WTC11 (cell line): ENCODE results near the gene ZNF764. TPM values are rescaled to one million over a fixed set of nuclear protein-coding genes. Genes with fewer than 3 reads are reported as not detected.

Source experiments
- ATAC-seq: fragments of 200-7000 bp; cut with Tn5 transposase; 2 replicates; pipeline ENCODE4 v1.10.0; 2021; ENCODE audit warnings: mild to moderate bottlenecking, moderate library complexity
- CTCF ChIA-PET: fragments of 300-600 bp; sonication (Branson Sonifier 250); formaldehyde crosslinking; loops from one replicate; lab custom pipeline; 2021; ENCODE audit warnings: antibody characterized with exemption; lab: Charles Lee
- POLR2A ChIA-PET: fragments of 350-600 bp; sonication (Branson Sonifier 250); formaldehyde crosslinking; loops from one replicate; lab custom pipeline; 2021; ENCODE audit warnings: antibody characterized with exemption; lab: Charles Lee
- DNase-seq: peaks from one replicate; pipeline ENCODE4 v3.0.0; 2021; ENCODE audit warnings: low spot score
- H3K27ac Mint-ChIP-seq: 2 replicates; pipeline ENCODE4 v1.8.0; 2021; ENCODE audit warnings: mixed read lengths
- H3K27me3 Mint-ChIP-seq: 2 replicates; pipeline ENCODE4 v1.8.0; 2021; ENCODE audit warnings: low read depth, mild to moderate bottlenecking, moderate library complexity, mixed read lengths
- H3K36me3 Mint-ChIP-seq: 2 replicates; pipeline ENCODE4 v1.8.0; 2021; ENCODE audit warnings: mixed read lengths
- H3K4me1 Mint-ChIP-seq: 2 replicates; pipeline ENCODE4 v1.8.0; 2022; ENCODE audit warnings: mixed read lengths
- H3K4me3 Mint-ChIP-seq: 2 replicates; pipeline ENCODE4 v1.8.0; 2021; ENCODE audit warnings: mild to moderate bottlenecking, moderate library complexity, mixed read lengths
- H3K9me3 Mint-ChIP-seq: 2 replicates; pipeline ENCODE4 v1.8.0; 2021; ENCODE audit warnings: mixed read lengths
- ATF1 ChIP-seq: sonication (generic); formaldehyde crosslinking; IDR thresholded peaks from 2 replicates; pipeline ENCODE4 v1.8.1; 2023; ENCODE audit warnings: mild to moderate bottlenecking, moderate library complexity, missing genetic modification reagents
- ELF4 ChIP-seq: sonication (generic); formaldehyde crosslinking; IDR thresholded peaks from 2 replicates; pipeline ENCODE4 v1.8.1; 2022; ENCODE audit warnings: low read depth, mild to moderate bottlenecking, moderate library complexity, missing genetic modification reagents
- ETV6 ChIP-seq: sonication (generic); formaldehyde crosslinking; IDR thresholded peaks from 2 replicates; pipeline ENCODE4 v1.8.1; 2022; ENCODE audit warnings: mild to moderate bottlenecking, missing genetic modification reagents
- MYBL2 ChIP-seq: sonication (generic); formaldehyde crosslinking; IDR thresholded peaks from 2 replicates; pipeline ENCODE4 v1.8.1; 2023; ENCODE audit warnings: mild to moderate bottlenecking, moderate library complexity, missing genetic modification reagents
- OVOL2 ChIP-seq: fragments of 250-450 bp; sonication (Bioruptor Pico); IDR thresholded peaks from 2 replicates; pipeline ENCODE4 v1.9.0; 2021; ENCODE audit warnings: mild to moderate bottlenecking, borderline replicate concordance
- RELA ChIP-seq: sonication (generic); formaldehyde crosslinking; IDR thresholded peaks from 2 replicates; pipeline ENCODE4 v1.8.1; 2022; ENCODE audit warnings: missing genetic modification reagents, mild to moderate bottlenecking, borderline replicate concordance
- TEAD4 ChIP-seq: sonication (generic); formaldehyde crosslinking; IDR thresholded peaks from 2 replicates; pipeline ENCODE4 v1.8.0; 2022; ENCODE audit warnings: mild to moderate bottlenecking, missing genetic modification reagents
- TP53 ChIP-seq: sonication (generic); formaldehyde crosslinking; IDR thresholded peaks from 2 replicates; pipeline ENCODE4 v1.8.1; 2023; ENCODE audit warnings: mild to moderate bottlenecking, missing genetic modification reagents
- ZNF317 ChIP-seq: sonication (generic); formaldehyde crosslinking; IDR thresholded peaks from 2 replicates; pipeline ENCODE4 v1.8.1; 2023; ENCODE audit warnings: low read depth, mild to moderate bottlenecking, moderate library complexity, missing genetic modification reagents, borderline replicate concordance
- total RNA-seq: library from RNA; stranded (reverse); gene quantifications from 3 replicates; pipeline ENCODE4 v1.2.3, GENCODE V29; 2021
- TF ChIP-seq, protein P1 (sequence below): fragments of 200-600 bp; IDR thresholded peaks from 2 replicates; pipeline ENCODE4 v1.8.0; 2022; ENCODE audit warnings: antibody characterized with exemption
- TF ChIP-seq, protein P2 (sequence below): fragments of 250-450 bp; sonication (Bioruptor Pico); IDR thresholded peaks from 2 replicates; pipeline ENCODE4 v2.1.2; 2022; ENCODE audit warnings: mild to moderate bottlenecking, moderate library complexity
- TF ChIP-seq, protein P3 (sequence below): sonication (generic); formaldehyde crosslinking; IDR thresholded peaks from 2 replicates; pipeline ENCODE4 v1.8.0; 2022; ENCODE audit warnings: mild to moderate bottlenecking, missing genetic modification reagents
- TF ChIP-seq, protein P4 (sequence below): sonication (generic); formaldehyde crosslinking; IDR thresholded peaks from 2 replicates; pipeline ENCODE4 v1.8.0; 2022; ENCODE audit warnings: mild to moderate bottlenecking, missing genetic modification reagents
- TF ChIP-seq, protein P5 (sequence below): sonication (generic); formaldehyde crosslinking; IDR thresholded peaks from 2 replicates; pipeline ENCODE4 v1.8.0; 2023; ENCODE audit warnings: mild to moderate bottlenecking, missing genetic modification reagents
- TF ChIP-seq, protein P6 (sequence below): sonication (generic); formaldehyde crosslinking; IDR thresholded peaks from 2 replicates; pipeline ENCODE4 v1.8.1; 2023; ENCODE audit warnings: mild to moderate bottlenecking, missing genetic modification reagents, moderate library complexity
- TF ChIP-seq, protein P7 (sequence below): sonication (generic); formaldehyde crosslinking; IDR thresholded peaks from 2 replicates; pipeline ENCODE4 v1.8.0; 2023; ENCODE audit warnings: missing genetic modification reagents
- TF ChIP-seq, protein P8 (sequence below): sonication (generic); formaldehyde crosslinking; IDR thresholded peaks from 2 replicates; pipeline ENCODE4 v1.8.1; 2022; ENCODE audit warnings: low read depth, missing genetic modification reagents, borderline replicate concordance

ZNF764 gene
- total RNA-seq, 1 experiment from 2014 or later: 10.4 TPM

DNA sequence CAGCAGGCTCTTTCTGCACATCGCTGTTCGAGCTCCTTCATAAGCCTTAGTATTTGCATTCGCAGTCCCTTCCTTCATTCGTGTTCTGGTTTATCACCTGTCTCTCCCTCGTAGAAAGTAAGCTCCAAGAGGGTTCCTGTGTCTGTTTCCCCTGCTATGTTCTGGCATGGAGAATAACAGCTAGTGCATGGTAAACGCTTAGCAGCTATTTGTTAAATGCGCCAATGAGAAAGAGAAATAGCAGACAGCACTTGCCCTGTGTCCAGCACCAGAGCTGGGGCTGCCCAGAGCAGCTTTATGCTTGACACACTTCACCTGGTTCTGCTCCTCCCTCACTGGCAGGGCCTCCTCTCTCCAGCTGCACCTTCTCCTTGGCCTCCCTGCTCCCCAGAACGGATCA is 7.8 kb upstream of the ZNF764 start (continued):
- TF ChIP-seq, protein P1, sequence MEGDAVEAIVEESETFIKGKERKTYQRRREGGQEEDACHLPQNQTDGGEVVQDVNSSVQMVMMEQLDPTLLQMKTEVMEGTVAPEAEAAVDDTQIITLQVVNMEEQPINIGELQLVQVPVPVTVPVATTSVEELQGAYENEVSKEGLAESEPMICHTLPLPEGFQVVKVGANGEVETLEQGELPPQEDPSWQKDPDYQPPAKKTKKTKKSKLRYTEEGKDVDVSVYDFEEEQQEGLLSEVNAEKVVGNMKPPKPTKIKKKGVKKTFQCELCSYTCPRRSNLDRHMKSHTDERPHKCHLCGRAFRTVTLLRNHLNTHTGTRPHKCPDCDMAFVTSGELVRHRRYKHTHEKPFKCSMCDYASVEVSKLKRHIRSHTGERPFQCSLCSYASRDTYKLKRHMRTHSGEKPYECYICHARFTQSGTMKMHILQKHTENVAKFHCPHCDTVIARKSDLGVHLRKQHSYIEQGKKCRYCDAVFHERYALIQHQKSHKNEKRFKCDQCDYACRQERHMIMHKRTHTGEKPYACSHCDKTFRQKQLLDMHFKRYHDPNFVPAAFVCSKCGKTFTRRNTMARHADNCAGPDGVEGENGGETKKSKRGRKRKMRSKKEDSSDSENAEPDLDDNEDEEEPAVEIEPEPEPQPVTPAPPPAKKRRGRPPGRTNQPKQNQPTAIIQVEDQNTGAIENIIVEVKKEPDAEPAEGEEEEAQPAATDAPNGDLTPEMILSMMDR: no peak
- TF ChIP-seq OVOL2 (CRISPR knock-in tag) (no peak), ATF1 (CRISPR knock-in tag) (no peak), ELF4 (no peak)
- TF ChIP-seq, protein P2, sequence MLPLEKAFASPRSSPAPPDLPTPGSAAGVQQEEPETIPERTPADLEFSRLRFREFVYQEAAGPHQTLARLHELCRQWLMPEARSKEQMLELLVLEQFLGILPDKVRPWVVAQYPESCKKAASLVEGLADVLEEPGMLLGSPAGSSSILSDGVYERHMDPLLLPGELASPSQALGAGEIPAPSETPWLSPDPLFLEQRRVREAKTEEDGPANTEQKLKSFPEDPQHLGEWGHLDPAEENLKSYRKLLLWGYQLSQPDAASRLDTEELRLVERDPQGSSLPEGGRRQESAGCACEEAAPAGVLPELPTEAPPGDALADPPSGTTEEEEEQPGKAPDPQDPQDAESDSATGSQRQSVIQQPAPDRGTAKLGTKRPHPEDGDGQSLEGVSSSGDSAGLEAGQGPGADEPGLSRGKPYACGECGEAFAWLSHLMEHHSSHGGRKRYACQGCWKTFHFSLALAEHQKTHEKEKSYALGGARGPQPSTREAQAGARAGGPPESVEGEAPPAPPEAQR (CRISPR knock-in tag): no peak
- TF ChIP-seq, all 79 proteins: peak for 0

DNA sequence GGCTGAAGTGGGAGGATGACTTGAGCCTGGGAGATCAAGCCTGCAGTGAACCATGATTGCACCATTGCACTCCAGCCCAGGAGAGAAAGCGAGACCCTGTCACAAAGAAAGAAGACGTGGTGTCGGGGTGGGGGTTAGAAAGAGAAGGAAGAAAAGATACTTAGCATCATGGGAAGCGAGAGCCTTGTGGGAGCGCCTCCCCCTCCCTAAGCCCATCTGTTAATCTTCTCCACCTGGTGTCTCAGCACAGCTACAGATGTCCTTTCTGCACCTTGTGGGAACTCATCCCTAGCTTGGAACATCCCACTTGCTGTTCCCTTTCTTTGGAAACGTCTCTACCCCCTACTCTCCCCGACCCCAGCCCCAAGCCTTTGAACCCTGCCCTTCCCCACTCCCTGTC is 7.4 kb upstream of the ZNF764 start:
- H3K4me1 Mint-ChIP-seq: peaks cover 18% of the 10 kb centered on the region
- peaks cover 21% of the 10 kb centered on the region for H3K27me3 Mint-ChIP-seq
- no peak overlapping the region for H3K27ac Mint-ChIP-seq
- DNase-seq (no peak), ATAC-seq (no peak)
- H3K4me3 Mint-ChIP-seq: no peak overlapping the region
- POLR2A ChIA-PET: interaction anchor here (0.9 kb wide), 1 partner anchor 38 kb away, joined by 3 read pairs; no protein-coding TSS in a partner anchor
- TF ChIP-seq ETV6 (CRISPR knock-in tag) (no peak), RELA (CRISPR knock-in tag) (no peak)
- TF ChIP-seq, protein P3, sequence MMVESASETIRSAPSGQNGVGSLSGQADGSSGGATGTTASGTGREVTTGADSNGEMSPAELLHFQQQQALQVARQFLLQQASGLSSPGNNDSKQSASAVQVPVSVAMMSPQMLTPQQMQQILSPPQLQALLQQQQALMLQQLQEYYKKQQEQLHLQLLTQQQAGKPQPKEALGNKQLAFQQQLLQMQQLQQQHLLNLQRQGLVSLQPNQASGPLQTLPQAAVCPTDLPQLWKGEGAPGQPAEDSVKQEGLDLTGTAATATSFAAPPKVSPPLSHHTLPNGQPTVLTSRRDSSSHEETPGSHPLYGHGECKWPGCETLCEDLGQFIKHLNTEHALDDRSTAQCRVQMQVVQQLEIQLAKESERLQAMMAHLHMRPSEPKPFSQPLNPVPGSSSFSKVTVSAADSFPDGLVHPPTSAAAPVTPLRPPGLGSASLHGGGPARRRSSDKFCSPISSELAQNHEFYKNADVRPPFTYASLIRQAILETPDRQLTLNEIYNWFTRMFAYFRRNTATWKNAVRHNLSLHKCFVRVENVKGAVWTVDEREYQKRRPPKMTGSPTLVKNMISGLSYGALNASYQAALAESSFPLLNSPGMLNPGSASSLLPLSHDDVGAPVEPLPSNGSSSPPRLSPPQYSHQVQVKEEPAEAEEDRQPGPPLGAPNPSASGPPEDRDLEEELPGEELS: no peak
- TF ChIP-seq, protein P4, sequence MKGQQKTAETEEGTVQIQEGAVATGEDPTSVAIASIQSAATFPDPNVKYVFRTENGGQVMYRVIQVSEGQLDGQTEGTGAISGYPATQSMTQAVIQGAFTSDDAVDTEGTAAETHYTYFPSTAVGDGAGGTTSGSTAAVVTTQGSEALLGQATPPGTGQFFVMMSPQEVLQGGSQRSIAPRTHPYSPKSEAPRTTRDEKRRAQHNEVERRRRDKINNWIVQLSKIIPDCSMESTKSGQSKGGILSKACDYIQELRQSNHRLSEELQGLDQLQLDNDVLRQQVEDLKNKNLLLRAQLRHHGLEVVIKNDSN (CRISPR knock-in tag): no peak
- no peaks in the 10 kb centered on the region for H3K9me3 Mint-ChIP-seq
- CTCF ChIA-PET: interaction anchor here (0.9 to 1.4 kb wide), 5 partner anchors 8 to 136 kb away, joined by 3 to 7 read pairs (median 4); partner anchors contain the start of gene DCTPP1
- no peaks in the 10 kb centered on the region for H3K36me3 Mint-ChIP-seq

DNA sequence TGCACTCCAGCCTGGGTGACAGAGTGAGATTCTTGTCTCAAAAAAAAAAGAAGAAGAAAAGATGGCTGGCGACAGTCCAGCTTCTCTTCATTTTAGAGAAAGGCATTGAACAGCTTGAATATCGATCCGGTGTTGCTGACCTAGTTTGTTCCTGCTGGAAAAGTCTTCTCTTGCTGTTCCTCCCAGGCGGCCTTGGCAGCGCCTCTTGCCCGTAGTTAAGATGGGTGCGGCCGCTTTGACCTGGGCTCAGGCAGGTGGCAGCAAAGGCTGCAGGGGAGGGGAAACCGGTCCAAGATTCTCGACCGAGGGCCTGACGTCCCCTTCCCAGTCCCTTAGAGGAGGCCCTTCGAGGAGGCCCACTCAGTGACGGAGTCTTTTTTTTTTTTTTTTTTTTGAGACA is 3.8 kb upstream of the ZNF764 start:
- no peak overlapping the region for H3K27ac Mint-ChIP-seq
- POLR2A ChIA-PET: no interaction called here
- no peaks in the 10 kb centered on the region for H3K36me3 Mint-ChIP-seq
- peak overlapping the region; percentile 71 for H3K4me3 Mint-ChIP-seq
- H3K9me3 Mint-ChIP-seq: no peaks in the 10 kb centered on the region
- TF ChIP-seq, protein P5, sequence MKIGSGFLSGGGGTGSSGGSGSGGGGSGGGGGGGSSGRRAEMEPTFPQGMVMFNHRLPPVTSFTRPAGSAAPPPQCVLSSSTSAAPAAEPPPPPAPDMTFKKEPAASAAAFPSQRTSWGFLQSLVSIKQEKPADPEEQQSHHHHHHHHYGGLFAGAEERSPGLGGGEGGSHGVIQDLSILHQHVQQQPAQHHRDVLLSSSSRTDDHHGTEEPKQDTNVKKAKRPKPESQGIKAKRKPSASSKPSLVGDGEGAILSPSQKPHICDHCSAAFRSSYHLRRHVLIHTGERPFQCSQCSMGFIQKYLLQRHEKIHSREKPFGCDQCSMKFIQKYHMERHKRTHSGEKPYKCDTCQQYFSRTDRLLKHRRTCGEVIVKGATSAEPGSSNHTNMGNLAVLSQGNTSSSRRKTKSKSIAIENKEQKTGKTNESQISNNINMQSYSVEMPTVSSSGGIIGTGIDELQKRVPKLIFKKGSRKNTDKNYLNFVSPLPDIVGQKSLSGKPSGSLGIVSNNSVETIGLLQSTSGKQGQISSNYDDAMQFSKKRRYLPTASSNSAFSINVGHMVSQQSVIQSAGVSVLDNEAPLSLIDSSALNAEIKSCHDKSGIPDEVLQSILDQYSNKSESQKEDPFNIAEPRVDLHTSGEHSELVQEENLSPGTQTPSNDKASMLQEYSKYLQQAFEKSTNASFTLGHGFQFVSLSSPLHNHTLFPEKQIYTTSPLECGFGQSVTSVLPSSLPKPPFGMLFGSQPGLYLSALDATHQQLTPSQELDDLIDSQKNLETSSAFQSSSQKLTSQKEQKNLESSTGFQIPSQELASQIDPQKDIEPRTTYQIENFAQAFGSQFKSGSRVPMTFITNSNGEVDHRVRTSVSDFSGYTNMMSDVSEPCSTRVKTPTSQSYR: no peak
- TF ChIP-seq, protein P6, sequence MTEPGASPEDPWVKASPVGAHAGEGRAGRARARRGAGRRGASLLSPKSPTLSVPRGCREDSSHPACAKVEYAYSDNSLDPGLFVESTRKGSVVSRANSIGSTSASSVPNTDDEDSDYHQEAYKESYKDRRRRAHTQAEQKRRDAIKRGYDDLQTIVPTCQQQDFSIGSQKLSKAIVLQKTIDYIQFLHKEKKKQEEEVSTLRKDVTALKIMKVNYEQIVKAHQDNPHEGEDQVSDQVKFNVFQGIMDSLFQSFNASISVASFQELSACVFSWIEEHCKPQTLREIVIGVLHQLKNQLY (CRISPR knock-in tag): no peak
- TF ChIP-seq MYBL2 (CRISPR knock-in tag): no peak
- no peak for TF ChIP-seq TP53
- TF ChIP-seq, protein P7, sequence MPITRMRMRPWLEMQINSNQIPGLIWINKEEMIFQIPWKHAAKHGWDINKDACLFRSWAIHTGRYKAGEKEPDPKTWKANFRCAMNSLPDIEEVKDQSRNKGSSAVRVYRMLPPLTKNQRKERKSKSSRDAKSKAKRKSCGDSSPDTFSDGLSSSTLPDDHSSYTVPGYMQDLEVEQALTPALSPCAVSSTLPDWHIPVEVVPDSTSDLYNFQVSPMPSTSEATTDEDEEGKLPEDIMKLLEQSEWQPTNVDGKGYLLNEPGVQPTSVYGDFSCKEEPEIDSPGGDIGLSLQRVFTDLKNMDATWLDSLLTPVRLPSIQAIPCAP (CRISPR knock-in tag): no peak
- TF ChIP-seq, protein P8, sequence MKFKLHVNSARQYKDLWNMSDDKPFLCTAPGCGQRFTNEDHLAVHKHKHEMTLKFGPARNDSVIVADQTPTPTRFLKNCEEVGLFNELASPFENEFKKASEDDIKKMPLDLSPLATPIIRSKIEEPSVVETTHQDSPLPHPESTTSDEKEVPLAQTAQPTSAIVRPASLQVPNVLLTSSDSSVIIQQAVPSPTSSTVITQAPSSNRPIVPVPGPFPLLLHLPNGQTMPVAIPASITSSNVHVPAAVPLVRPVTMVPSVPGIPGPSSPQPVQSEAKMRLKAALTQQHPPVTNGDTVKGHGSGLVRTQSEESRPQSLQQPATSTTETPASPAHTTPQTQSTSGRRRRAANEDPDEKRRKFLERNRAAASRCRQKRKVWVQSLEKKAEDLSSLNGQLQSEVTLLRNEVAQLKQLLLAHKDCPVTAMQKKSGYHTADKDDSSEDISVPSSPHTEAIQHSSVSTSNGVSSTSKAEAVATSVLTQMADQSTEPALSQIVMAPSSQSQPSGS (CRISPR knock-in tag): no peak
- no peak for TF ChIP-seq TEAD4
- TF ChIP-seq ZNF317 (CRISPR knock-in tag): no peak
- TF ChIP-seq, all 79 proteins: peak for 0
- CTCF ChIA-PET: interaction anchor here (0.6 to 2.2 kb wide), 8 partner anchors 10 to 329 kb away, joined by 3 to 14 read pairs (median 4); partner anchors contain the start of genes DCTPP1, ZNF688 and ZNF747
- DNase-seq: no peak
- ATAC-seq: no peak
- Mint-ChIP-seq H3K27me3 (peaks cover 21% of the 10 kb centered on the region), H3K4me1 (peaks cover 19% of the 10 kb centered on the region)
